NT2/D1 (cell line): ENCODE measurements around the gene MCTP1.

ENCODE experiments used
- DNase-seq: peaks from one replicate; pipeline ENCODE4 v3.0.0-alpha.2; 2011; ENCODE audit warnings: low read depth, low spot score
- H3K27me3 ChIP-seq: 2 replicates; pipeline ENCODE4 v1.6.0; 2011; ENCODE audit warnings: mild to moderate bottlenecking; ENCODE audit not compliant: insufficient read length, insufficient read depth
- H3K36me3 ChIP-seq: 2 replicates; pipeline ENCODE4 v1.6.1; 2011; ENCODE audit warnings: mild to moderate bottlenecking, low read length, mixed read lengths; ENCODE audit not compliant: insufficient read depth, insufficient read length
- H3K4me1 ChIP-seq: 2 replicates; pipeline ENCODE4 v1.5.1; 2011; ENCODE audit not compliant: insufficient read depth, insufficient read length
- H3K4me3 ChIP-seq: 2 replicates; pipeline ENCODE4 v1.5.1; 2011; ENCODE audit warnings: low read depth; ENCODE audit not compliant: insufficient read length
- H3K9ac ChIP-seq: 2 replicates; pipeline ENCODE4 v1.6.0; 2011; ENCODE audit warnings: low read depth; ENCODE audit not compliant: insufficient read length
- H3K9me3 ChIP-seq: 2 replicates; pipeline ENCODE4 v1.5.1; 2011; ENCODE audit warnings: mild to moderate bottlenecking, low read length; ENCODE audit not compliant: insufficient read depth
- SUZ12 ChIP-seq: IDR thresholded peaks from 2 replicates; pipeline ENCODE4 v1.6.1; 2011; ENCODE audit not compliant: insufficient read length, insufficient read depth; ENCODE audit errors: extremely low read depth
- YY1 ChIP-seq: IDR thresholded peaks from 2 replicates; pipeline ENCODE4 v1.6.1; 2011; ENCODE audit not compliant: insufficient read length, insufficient read depth
- ZNF274 ChIP-seq: IDR thresholded peaks from 2 replicates; pipeline ENCODE4 v1.6.1; 2011; ENCODE audit warnings: mild to moderate bottlenecking, low read depth, low read length

Gene MCTP1

DNA sequence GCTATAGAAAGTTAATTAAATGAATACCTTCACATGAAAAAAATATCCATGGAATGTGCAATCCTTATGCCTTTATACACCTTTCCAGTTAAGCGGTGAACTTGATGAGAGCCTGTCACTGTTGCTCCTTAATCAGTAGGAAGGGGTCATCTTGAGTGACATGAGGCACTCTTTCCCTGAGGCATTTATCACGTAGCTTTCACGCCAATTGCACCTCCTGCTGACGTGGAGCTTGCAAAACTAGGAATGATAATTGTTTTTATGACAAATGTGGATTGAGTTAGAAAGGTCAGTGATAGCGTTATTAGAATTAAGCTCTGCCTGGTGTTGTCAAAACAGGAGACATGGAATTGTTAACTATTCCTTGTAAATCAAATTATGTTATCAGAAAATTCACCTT lies 586.7 kb downstream of the MCTP1 start:
- Histone ChIP-seq H3K36me3 (peaks cover 7% of the 10 kb centered on the region), H3K4me3 (no peak overlapping the region), H3K4me1 (no peaks in the 10 kb centered on the region), H3K9me3 (no peaks in the 10 kb centered on the region), H3K9ac (no peak overlapping the region), H3K27me3 (no peaks in the 10 kb centered on the region)
- no peak for DNase-seq
- TF ChIP-seq ZNF274 (no peak), SUZ12 (no peak), YY1 (no peak)

DNA sequence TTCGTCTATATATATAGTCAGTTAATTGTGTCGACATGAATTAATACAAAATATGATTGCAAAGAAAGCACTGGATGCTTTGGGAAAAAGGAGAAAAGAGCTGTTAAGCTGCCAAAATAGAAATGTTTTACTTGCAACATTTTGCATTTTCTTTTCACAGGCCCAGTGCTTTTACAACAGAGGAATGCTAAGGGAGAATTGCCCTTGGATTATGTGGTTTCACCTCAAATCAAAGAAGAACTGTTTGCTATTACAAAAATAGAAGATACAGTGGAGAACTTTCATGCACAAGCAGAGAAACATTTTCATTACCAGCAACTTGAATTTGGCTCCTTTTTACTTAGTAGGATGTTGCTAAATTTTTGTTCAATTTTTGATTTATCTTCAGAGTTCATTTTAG lies 590.2 kb downstream of the MCTP1 start:
- H3K9me3 ChIP-seq = no peaks in the 10 kb centered on the region
- no peak for DNase-seq
- H3K4me1 ChIP-seq = no peaks in the 10 kb centered on the region
- no peak overlapping the region for H3K9ac ChIP-seq
- no peak overlapping the region for H3K4me3 ChIP-seq
- peaks cover 19% of the 10 kb centered on the region for H3K36me3 ChIP-seq
- TF ChIP-seq YY1 (no peak), ZNF274 (no peak), SUZ12 (no peak)
- no peaks in the 10 kb centered on the region for H3K27me3 ChIP-seq

DNA sequence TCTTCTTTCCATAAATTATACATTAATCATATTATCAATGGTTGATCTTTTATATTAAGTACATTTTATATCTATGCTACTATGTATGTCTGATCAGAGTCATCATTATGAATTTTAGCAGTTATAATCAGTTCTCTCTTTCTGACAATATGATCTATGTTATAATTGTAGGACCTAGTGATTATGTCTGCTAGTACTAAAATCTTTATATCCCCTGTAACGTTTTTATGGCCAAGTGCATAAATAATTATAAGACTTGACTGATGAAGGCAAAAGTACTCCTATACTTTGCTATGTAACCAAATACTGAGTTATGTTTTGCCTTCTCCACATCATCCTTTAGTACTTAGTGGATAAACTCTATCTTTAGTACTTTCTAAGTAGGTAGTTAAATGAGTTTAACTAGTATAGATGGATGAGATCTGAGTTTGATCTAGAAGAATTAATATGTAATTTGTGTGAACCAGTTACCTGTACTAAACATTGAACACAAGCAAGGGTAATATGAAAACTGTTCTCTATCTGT lies 591.0 kb downstream of the MCTP1 start:
- TF ChIP-seq ZNF274 = no peak
- no peak for TF ChIP-seq SUZ12
- no peak for TF ChIP-seq YY1
- no peaks in the 10 kb centered on the region for H3K4me1 ChIP-seq
- no peaks in the 10 kb centered on the region for H3K9me3 ChIP-seq
- no peak overlapping the region for H3K9ac ChIP-seq
- H3K4me3 ChIP-seq = no peak overlapping the region
- DNase-seq = no peak
- peaks cover 23% of the 10 kb centered on the region for H3K36me3 ChIP-seq
- no peaks in the 10 kb centered on the region for H3K27me3 ChIP-seq

DNA sequence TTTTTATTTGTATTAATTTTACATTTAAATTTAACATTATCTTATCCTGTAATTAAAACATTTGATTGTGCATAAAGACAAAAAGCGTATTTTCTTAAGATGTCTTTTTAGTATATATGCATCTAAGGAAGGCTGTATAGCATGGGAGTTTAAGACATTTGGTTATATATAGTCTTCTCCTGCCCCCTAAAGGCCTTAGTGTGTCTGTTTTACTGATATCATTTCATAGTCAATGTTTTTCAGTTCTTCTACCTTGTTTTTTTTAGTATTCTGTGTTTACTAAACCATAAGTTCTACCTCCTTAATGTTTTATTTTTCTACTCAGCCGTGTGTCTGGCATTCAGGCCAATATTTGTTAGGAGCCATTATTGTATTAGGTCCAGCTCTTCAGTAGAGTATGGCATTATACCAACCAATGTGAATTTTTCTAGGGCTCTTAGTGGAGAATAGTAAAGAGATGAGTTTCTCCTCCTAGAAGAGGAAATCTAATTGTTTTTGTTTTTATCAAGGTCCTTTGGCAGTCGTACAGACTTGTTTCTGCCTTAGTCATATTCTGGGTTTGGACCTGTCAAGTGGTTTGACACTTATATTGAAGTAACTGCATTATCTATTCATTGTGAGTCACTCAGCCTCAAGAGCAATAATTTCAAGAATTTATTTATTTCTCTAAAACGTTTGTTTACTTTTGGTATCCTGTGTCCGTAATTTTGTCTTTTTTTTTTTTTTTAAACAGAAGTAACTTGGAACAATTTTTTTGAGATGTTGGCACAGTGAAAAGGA lies 591.7 kb downstream of the MCTP1 start:
- Histone ChIP-seq H3K9me3 (no peaks in the 10 kb centered on the region), H3K36me3 (peaks cover 29% of the 10 kb centered on the region), H3K27me3 (no peaks in the 10 kb centered on the region), H3K4me3 (no peak overlapping the region), H3K4me1 (no peaks in the 10 kb centered on the region), H3K9ac (no peak overlapping the region)
- no peak for TF ChIP-seq SUZ12
- no peak for TF ChIP-seq ZNF274
- no peak for TF ChIP-seq YY1
- no peak for DNase-seq

DNA sequence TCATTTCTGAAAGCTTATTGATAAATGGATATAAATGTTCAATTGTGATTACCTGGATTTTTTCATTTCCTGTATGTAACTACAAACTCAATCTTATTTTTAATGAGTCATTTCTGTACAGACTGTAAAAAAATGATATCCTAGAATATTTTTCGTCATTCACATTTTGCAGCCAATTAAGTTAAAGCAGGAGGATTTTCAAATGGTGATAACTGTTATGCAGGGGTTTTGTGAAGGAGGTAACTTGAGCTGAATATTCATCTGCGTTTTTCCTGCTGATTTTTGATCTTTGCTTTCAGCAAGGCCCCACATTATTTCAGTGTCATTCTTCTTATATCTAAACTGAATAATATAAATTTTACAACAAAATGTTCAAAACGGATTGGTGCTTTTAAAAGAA lies 592.3 kb downstream of the MCTP1 start:
- no peak for TF ChIP-seq YY1
- no peak for TF ChIP-seq ZNF274
- no peak for TF ChIP-seq SUZ12
- no peaks in the 10 kb centered on the region for H3K4me1 ChIP-seq
- no peaks in the 10 kb centered on the region for H3K27me3 ChIP-seq
- H3K9me3 ChIP-seq = no peaks in the 10 kb centered on the region
- peaks cover 32% of the 10 kb centered on the region for H3K36me3 ChIP-seq
- DNase-seq = no peak
- H3K4me3 ChIP-seq = no peak overlapping the region
- no peak overlapping the region for H3K9ac ChIP-seq

DNA sequence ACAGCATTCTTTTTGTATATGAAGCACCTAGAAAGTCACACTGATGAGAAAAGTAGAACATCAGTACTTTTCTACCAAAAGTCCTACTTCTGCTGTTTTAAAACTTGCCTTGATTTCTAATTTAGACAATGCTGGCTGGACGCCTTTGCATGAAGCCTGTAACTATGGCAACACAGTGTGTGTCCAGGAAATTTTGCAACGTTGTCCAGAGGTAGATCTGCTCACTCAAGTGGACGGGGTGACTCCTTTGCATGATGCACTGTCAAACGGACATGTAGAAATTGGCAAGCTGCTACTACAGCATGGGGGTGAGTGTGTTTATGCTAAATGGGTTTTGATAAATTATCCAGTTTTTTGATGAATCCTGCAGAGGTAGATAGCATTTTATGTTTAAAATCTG lies 592.9 kb downstream of the MCTP1 start:
- no peaks in the 10 kb centered on the region for H3K9me3 ChIP-seq
- TF ChIP-seq YY1 (no peak), SUZ12 (no peak), ZNF274 (no peak)
- no peaks in the 10 kb centered on the region for H3K4me1 ChIP-seq
- H3K9ac ChIP-seq = no peak overlapping the region
- peaks cover 37% of the 10 kb centered on the region for H3K36me3 ChIP-seq
- DNase-seq = no peak
- H3K27me3 ChIP-seq = no peaks in the 10 kb centered on the region
- H3K4me3 ChIP-seq = no peak overlapping the region

DNA sequence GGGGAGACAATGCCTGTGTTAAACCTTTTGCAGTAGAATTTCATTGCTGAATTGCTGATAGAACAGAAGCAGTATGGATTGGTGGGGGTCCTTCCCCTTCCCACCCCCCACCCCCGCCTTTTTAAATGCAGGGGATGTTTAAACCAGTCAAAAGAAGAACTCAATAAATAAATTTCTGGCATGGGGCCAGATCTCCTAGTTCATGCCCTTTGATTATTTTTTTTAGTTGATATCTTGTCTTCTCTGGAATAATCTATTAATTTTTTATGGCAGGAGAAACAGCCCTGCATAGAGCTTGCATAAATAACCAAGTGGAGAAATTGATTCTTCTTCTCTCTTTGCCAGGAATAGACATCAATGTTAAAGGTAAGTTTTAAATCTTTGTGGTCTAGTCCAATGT lies 593.6 kb downstream of the MCTP1 start:
- Histone ChIP-seq H3K4me1 (no peaks in the 10 kb centered on the region), H3K36me3 (peaks cover 37% of the 10 kb centered on the region), H3K4me3 (no peak overlapping the region), H3K9ac (no peak overlapping the region), H3K9me3 (no peaks in the 10 kb centered on the region), H3K27me3 (no peaks in the 10 kb centered on the region)
- TF ChIP-seq YY1 (no peak), ZNF274 (no peak), SUZ12 (no peak)
- DNase-seq = no peak
